B cell (primary cell): ENCODE measurements around the gene ODAM. TPM values are rescaled to one million over a fixed set of nuclear protein-coding genes. Genes with fewer than 3 reads are reported as not detected.
"Not testable (repeated sequence)": the region's sequence is repeated elsewhere in the genome, so short reads cannot be mapped to it uniquely, and the experiment has no call there.

Experiments used
- ATAC-seq: fragments of 200-7000 bp; cut with Tn5 transposase; one replicate; pipeline ENCODE4 v1.10.0; 2021; ENCODE audit warnings: low read depth, mild to moderate bottlenecking, moderate number of reproducible peaks, moderate library complexity
- CTCF ChIA-PET: fragments of 350-600 bp; sonication (Branson Sonifier 250); formaldehyde crosslinking; loops from one replicate; lab custom pipeline; 2021; ENCODE audit warnings: antibody characterized with exemption, inconsistent platforms; lab: Charles Lee
- POLR2A ChIA-PET: fragments of 350-600 bp; sonication (Branson Sonifier 250); formaldehyde crosslinking; loops from one replicate; lab custom pipeline; 2021; ENCODE audit warnings: antibody characterized with exemption; lab: Charles Lee
- DNase-seq: peaks from one replicate; pipeline ENCODE4 v3.0.0; 2013
- H2AFZ ChIP-seq: 2 replicates; pipeline ENCODE4 v1.6.1; 2012; ENCODE audit warnings: mild to moderate bottlenecking, low read depth, low read length; ENCODE audit not compliant: insufficient read depth, poor library complexity, severe bottlenecking
- H3K27ac ChIP-seq, 2 donors: 1 replicate in 1 of 2; 2 replicates in 1 of 2; pipeline ENCODE4 v1.5.1; 2012 to 2013; ENCODE audit warnings: low read length in 2 of 2, mild to moderate bottlenecking in 2 of 2, moderate library complexity in 1 of 2
- H3K27me3 ChIP-seq, 4 experiments: fragments of 200-600 bp in 1 of 4; sonication (generic) in 1 of 4; replicated peaks in 1 of 4; 1 replicate in 2 of 4; 2 replicates in 2 of 4; pipeline versions ENCODE4 v1.6.1 to v1.7.0; 2013 to 2016; ENCODE audit warnings: low read length in 3 of 4, mild to moderate bottlenecking in 2 of 4, mixed read lengths in 1 of 4, moderate library complexity in 1 of 4; ENCODE audit not compliant: insufficient read depth in 4 of 4, control insufficient read depth in 3 of 4; ENCODE audit errors: control extremely low read depth in 1 of 4
- H3K36me3 ChIP-seq, 2 experiments: replicated peaks in 1 of 2; 1 replicate in 1 of 2; 2 replicates in 1 of 2; pipeline versions ENCODE4 v1.6.1 to v1.7.1; 2013; ENCODE audit warnings: low read length in 1 of 2; ENCODE audit not compliant: insufficient read depth in 2 of 2, control insufficient read depth in 1 of 2; ENCODE audit errors: control extremely low read depth in 1 of 2, extremely low read depth in 1 of 2
- H3K4me1 ChIP-seq, 2 donors: fragments of 200-600 bp in 1 of 2; sonication (generic) in 1 of 2; 1 replicate in 1 of 2; 2 replicates in 1 of 2; pipeline versions ENCODE4 v1.5.1 to v1.6.1; 2013 to 2017; ENCODE audit warnings: low read length in 2 of 2; ENCODE audit not compliant: control insufficient read depth in 2 of 2, insufficient read depth in 2 of 2
- H3K4me2 ChIP-seq: replicated peaks from 2 replicates; pipeline ENCODE3; 2012; ENCODE audit warnings: mild to moderate bottlenecking, low read depth, low read length; ENCODE audit not compliant: poor library complexity, severe bottlenecking
- H3K4me3 ChIP-seq, 5 experiments: fragments of 200-600 bp in 1 of 5; sonication (generic) in 1 of 5; 1 replicate in 3 of 5; 2 replicates in 2 of 5; pipeline versions ENCODE4 v1.5.1 to v1.7.0; 2011 to 2016; ENCODE audit warnings: low read length in 4 of 5, mild to moderate bottlenecking in 4 of 5, low read depth in 2 of 5, control low read depth in 1 of 5, moderate library complexity in 1 of 5; ENCODE audit not compliant: insufficient read depth in 1 of 5; ENCODE audit errors: control extremely low read depth in 1 of 5, extremely low read depth in 1 of 5
- H3K79me2 ChIP-seq: fragments of 200-600 bp; sonication (generic); one replicate; pipeline ENCODE4 v1.6.0; 2016; ENCODE audit warnings: low read length; ENCODE audit not compliant: control insufficient read depth, insufficient read depth
- H3K9ac ChIP-seq: fragments of 200-600 bp; sonication (generic); 2 replicates; pipeline ENCODE4 v1.6.1; 2017; ENCODE audit warnings: mild to moderate bottlenecking, low read length, moderate library complexity
- H3K9me3 ChIP-seq, 3 donors: one replicate each; pipeline versions ENCODE4 v1.6.1 to v1.7.1; 2013; ENCODE audit warnings: low read length in 2 of 3; ENCODE audit not compliant: control insufficient read depth in 2 of 3, insufficient read depth in 1 of 3; ENCODE audit errors: control extremely low read depth in 1 of 3
- H4K20me1 ChIP-seq: 2 replicates; pipeline ENCODE4 v1.6.0; 2012; ENCODE audit warnings: mild to moderate bottlenecking, low read length; ENCODE audit not compliant: insufficient read depth, control insufficient read depth, poor library complexity, severe bottlenecking
- H3K27ac Mint-ChIP-seq: one replicate; pipeline ENCODE4 v1.8.0; 2021; ENCODE audit warnings: mixed read lengths
- H3K27me3 Mint-ChIP-seq: one replicate; pipeline ENCODE4 v1.8.0; 2021; ENCODE audit warnings: mixed read lengths
- H3K4me1 Mint-ChIP-seq: one replicate; pipeline ENCODE4 v1.8.0; 2021; ENCODE audit warnings: mixed read lengths
- H3K4me3 Mint-ChIP-seq: one replicate; pipeline ENCODE4 v1.8.0; 2021; ENCODE audit warnings: mixed read lengths
- H3K9me3 Mint-ChIP-seq: one replicate; pipeline ENCODE4 v1.8.0; 2022; ENCODE audit warnings: mixed read lengths; ENCODE audit not compliant: insufficient read depth
- EZH2 ChIP-seq: IDR thresholded peaks from 2 replicates; pipeline ENCODE4 v1.6.1; 2012; ENCODE audit warnings: borderline replicate concordance, low read depth, mild to moderate bottlenecking, moderate library complexity, low read length; ENCODE audit not compliant: insufficient read depth, poor library complexity, severe bottlenecking
- WGBS: methylation state at CpG from one replicate; pipeline ENCODE4 v1.1.5; 2013; ENCODE audit warnings: missing lambda C conversion rate; ENCODE audit not compliant: insufficient coverage; 5-methylcytosine and 5-hydroxymethylcytosine counted together
- intact Hi-C: fragments of 100-400 bp; cut with micrococcal nuclease; formaldehyde crosslinking; loops from one replicate; pipeline ENCODE4 v1.10.0; 2022
- polyA plus RNA-seq: library from polyadenylated mRNA; depleted of rRNA; stranded (reverse); fragments of >200 nt; gene quantifications from 2 replicates; pipeline ENCODE4 v1.2.3, GENCODE V29; 2012
- total RNA-seq, 2 donors: library from RNA; stranded (reverse); fragments of 120-200 nt in 1 of 2; gene quantifications; 1 replicate in 1 of 2; 2 replicates in 1 of 2; pipeline versions ENCODE4 v1.2.3 to v1.2.4, GENCODE V29; 2013 to 2022
- TF ChIP-seq, protein P1 (sequence below): fragments of 200-600 bp; IDR thresholded peaks from one replicate; pipeline ENCODE4 v1.8.0; 2022; ENCODE audit warnings: antibody characterized with exemption, mild to moderate bottlenecking

The ODAM gene
- total and polyA plus RNA-seq, 2 donors (not counting 1 experiment from before 2014, with no cell fraction given), result not detected

DNA sequence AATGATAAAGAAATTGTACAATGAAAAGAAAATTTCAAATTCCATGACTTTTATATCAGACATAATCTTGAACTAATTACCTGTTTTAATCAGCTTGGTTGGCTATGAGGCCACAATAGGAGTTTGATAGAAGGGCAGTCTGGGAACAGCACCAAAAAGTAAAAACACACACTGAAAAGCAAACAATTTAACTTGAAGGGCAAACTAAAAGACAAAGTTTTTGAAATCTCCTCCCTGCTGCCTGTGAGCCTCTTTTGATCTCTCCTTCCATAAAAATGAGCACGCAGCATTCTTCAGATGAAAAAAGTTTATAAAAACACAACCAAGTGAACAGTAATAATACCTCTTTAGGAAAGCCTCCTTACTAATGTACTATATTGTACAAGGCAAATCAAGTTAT, 8.1 kb downstream of the ODAM start:
- Histone ChIP-seq H3K4me2 (no peak overlapping the region), H3K9me3 (no peaks in the 10 kb centered on the region), H3K79me2 (no peaks in the 10 kb centered on the region), H3K36me3 (no peaks in the 10 kb centered on the region), H3K4me3 (no peak overlapping the region), H3K27ac (no peak overlapping the region), H2AFZ (no peak overlapping the region), H4K20me1 (no peaks in the 10 kb centered on the region), H3K4me1 (no peaks in the 10 kb centered on the region), H3K9ac (no peak overlapping the region), H3K27me3 (no peaks in the 10 kb centered on the region)
- TF ChIP-seq, protein P1, sequence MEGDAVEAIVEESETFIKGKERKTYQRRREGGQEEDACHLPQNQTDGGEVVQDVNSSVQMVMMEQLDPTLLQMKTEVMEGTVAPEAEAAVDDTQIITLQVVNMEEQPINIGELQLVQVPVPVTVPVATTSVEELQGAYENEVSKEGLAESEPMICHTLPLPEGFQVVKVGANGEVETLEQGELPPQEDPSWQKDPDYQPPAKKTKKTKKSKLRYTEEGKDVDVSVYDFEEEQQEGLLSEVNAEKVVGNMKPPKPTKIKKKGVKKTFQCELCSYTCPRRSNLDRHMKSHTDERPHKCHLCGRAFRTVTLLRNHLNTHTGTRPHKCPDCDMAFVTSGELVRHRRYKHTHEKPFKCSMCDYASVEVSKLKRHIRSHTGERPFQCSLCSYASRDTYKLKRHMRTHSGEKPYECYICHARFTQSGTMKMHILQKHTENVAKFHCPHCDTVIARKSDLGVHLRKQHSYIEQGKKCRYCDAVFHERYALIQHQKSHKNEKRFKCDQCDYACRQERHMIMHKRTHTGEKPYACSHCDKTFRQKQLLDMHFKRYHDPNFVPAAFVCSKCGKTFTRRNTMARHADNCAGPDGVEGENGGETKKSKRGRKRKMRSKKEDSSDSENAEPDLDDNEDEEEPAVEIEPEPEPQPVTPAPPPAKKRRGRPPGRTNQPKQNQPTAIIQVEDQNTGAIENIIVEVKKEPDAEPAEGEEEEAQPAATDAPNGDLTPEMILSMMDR, result no peak
- no peak for TF ChIP-seq EZH2
- WGBS, result no CpG with 5 or more reads among the region's 1 CpG
- POLR2A ChIA-PET, result no interaction called here
- Mint-ChIP-seq H3K4me1 (no peaks in the 10 kb centered on the region), H3K27me3 (no peaks in the 10 kb centered on the region), H3K9me3 (no peaks in the 10 kb centered on the region), H3K4me3 (no peak overlapping the region), H3K27ac (no peak overlapping the region)
- CTCF ChIA-PET, result no interaction called here
- intact Hi-C loops, result no loop called here
- no peak for ATAC-seq
- no peak for DNase-seq

DNA sequence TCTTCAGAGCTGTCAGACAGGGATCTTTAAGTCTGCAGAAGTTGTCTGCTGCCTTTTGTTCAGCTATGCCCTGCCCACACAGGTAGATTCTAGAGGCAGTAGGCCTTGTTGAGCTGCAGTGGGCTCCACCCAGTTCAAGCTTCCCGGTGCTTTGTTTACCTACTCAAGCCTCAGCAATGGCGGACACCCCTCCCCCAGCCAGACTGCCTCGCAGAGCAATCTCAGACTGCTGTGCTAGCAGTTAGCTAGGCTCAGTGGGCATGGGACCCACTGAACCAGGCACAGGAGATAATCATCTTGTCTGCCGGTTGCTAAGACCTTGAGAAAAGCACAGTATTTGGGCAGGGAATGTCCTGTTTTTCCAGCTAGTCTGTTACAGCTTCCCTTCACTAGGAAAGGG, 17.2 kb downstream of the ODAM start:
- H3K27me3 Mint-ChIP-seq, H3K27ac Mint-ChIP-seq, POLR2A ChIA-PET, DNase-seq, H3K4me1 Mint-ChIP-seq, H3K27me3 ChIP-seq, H3K4me3 Mint-ChIP-seq, ATAC-seq, H3K9me3 Mint-ChIP-seq, H3K27ac ChIP-seq, H3K4me3 ChIP-seq, intact Hi-C loops, H3K79me2 ChIP-seq, H3K36me3 ChIP-seq, CTCF ChIA-PET, H3K4me2 ChIP-seq, H2AFZ ChIP-seq, H3K9ac ChIP-seq, H3K9me3 ChIP-seq, H3K4me1 ChIP-seq, H4K20me1 ChIP-seq: not testable (repeated sequence)
- 91% methylated on average over 3 of the region's 4 CpGs for WGBS

DNA sequence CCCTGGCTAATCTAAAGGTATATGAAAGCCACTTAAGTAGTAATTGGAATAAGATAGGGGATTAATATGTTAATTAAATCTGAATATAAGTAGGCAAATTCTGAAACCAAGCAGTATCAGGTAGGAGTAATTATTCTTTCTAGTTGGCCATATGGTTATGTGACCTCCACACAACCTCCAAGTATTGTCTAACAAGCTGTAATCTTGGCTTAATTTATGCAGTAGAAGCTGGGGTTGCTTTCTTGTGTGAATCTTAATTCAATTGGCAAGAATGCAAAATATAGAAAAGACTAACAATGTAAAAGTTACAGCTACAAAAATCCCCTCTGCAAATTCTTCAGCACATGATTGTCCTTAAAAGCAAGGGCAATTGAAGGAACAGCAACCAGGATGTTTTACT, 20.6 kb downstream of the ODAM start:
- H3K4me1 Mint-ChIP-seq, H4K20me1 ChIP-seq, H3K9me3 Mint-ChIP-seq, H3K9ac ChIP-seq, H3K4me3 ChIP-seq, ATAC-seq, H3K27ac ChIP-seq, H3K36me3 ChIP-seq, H3K27ac Mint-ChIP-seq, intact Hi-C loops, CTCF ChIA-PET, DNase-seq, H3K4me2 ChIP-seq, H2AFZ ChIP-seq, H3K27me3 ChIP-seq, H3K79me2 ChIP-seq, H3K4me1 ChIP-seq, H3K27me3 Mint-ChIP-seq, H3K9me3 ChIP-seq, H3K4me3 Mint-ChIP-seq, POLR2A ChIA-PET: not testable (repeated sequence)
